Measurements from ENCODE around the gene CCL14. TPM values are rescaled to one million over a fixed set of nuclear protein-coding genes. Genes with fewer than 3 reads are reported as not detected.
A peak's percentile ranks its signal among the peaks of the same experiment; 100 is the strongest.

The CCL14 gene
- total and polyA plus RNA-seq, 2 of the 13 experiments (the other 11 are each of a cell fraction or from before 2014, with no cell fraction given) = 1.1 to 1.7 TPM

DNA sequence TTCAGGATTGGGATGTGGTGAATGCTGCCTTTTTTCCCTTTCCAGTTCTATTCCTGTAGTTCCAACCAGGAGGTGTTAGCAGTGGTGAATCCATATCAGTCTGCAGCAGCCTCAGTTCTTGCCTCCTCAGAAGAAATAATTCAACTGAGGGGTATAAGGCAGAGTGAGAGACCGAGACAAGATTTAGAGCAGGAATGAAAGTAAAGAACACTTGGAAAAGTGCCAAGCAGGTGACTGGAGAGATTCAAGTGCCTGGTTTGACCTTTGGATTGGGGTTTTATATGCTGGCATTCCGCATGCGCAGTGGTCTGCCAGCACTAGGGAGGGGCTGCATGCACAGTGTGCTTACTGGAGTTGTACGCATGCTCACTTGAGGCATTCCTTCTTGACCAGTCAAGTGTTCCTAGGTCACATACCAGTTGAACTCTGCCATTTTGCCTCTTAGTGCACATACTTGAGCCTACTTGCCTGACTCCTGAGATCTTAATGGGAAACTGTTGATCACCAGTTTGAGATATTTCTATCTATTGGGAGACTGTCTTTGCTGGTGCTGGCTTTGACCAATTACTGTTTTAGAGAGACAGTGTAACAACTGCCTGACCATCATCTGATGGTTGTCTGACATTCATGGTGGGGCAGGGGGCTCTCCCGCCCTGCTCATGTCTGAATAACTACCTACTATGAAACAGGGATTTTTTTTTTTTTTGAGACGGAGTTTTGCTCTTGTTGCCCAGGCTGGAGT is 15.5 kb upstream of the CCL14 start (continued):
- TF ChIP-seq HDAC2 (CRISPR knock-in tag; IDR thresholded peaks at IDR 0.05) = no peak; the same call in 1 of the 2 replicates
- no peak for TF ChIP-seq SOX6 (IDR thresholded peaks at IDR 0.05)
- TF ChIP-seq SOX6 (CRISPR knock-in tag; IDR thresholded peaks at IDR 0.05) = peak; percentile 31; the same call in 1 of the 2 replicates
- TF ChIP-seq, protein P1, sequence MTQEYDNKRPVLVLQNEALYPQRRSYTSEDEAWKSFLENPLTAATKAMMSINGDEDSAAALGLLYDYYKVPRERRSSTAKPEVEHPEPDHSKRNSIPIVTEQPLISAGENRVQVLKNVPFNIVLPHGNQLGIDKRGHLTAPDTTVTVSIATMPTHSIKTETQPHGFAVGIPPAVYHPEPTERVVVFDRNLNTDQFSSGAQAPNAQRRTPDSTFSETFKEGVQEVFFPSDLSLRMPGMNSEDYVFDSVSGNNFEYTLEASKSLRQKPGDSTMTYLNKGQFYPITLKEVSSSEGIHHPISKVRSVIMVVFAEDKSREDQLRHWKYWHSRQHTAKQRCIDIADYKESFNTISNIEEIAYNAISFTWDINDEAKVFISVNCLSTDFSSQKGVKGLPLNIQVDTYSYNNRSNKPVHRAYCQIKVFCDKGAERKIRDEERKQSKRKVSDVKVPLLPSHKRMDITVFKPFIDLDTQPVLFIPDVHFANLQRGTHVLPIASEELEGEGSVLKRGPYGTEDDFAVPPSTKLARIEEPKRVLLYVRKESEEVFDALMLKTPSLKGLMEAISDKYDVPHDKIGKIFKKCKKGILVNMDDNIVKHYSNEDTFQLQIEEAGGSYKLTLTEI (CRISPR knock-in tag; conservative IDR thresholded peaks at IDR 0.05) = no peak
- no peak for TF ChIP-seq NFKBIZ (CRISPR knock-in tag; IDR thresholded peaks at IDR 0.05)
- TF ChIP-seq, protein P2, sequence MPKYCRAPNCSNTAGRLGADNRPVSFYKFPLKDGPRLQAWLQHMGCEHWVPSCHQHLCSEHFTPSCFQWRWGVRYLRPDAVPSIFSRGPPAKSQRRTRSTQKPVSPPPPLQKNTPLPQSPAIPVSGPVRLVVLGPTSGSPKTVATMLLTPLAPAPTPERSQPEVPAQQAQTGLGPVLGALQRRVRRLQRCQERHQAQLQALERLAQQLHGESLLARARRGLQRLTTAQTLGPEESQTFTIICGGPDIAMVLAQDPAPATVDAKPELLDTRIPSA (CRISPR knock-in tag; IDR thresholded peaks at IDR 0.05; ENCODE audit: borderline replicate concordance) = no peak
- 0 out of 2 replicates have a peak, but pooled peaks have one; percentile 26 for TF ChIP-seq ELF3 (CRISPR knock-in tag; IDR thresholded peaks at IDR 0.05)
- TF ChIP-seq MTF2 (CRISPR knock-in tag; IDR thresholded peaks at IDR 0.05; ENCODE audit: borderline replicate concordance) = no peak
- no peak for TF ChIP-seq CCDC6 (CRISPR knock-in tag; IDR thresholded peaks at IDR 0.05)
- TF ChIP-seq, protein P3, sequence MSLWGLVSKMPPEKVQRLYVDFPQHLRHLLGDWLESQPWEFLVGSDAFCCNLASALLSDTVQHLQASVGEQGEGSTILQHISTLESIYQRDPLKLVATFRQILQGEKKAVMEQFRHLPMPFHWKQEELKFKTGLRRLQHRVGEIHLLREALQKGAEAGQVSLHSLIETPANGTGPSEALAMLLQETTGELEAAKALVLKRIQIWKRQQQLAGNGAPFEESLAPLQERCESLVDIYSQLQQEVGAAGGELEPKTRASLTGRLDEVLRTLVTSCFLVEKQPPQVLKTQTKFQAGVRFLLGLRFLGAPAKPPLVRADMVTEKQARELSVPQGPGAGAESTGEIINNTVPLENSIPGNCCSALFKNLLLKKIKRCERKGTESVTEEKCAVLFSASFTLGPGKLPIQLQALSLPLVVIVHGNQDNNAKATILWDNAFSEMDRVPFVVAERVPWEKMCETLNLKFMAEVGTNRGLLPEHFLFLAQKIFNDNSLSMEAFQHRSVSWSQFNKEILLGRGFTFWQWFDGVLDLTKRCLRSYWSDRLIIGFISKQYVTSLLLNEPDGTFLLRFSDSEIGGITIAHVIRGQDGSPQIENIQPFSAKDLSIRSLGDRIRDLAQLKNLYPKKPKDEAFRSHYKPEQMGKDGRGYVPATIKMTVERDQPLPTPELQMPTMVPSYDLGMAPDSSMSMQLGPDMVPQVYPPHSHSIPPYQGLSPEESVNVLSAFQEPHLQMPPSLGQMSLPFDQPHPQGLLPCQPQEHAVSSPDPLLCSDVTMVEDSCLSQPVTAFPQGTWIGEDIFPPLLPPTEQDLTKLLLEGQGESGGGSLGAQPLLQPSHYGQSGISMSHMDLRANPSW (CRISPR knock-in tag; IDR thresholded peaks at IDR 0.05; ENCODE audit: borderline replicate concordance) = no peak
- TF ChIP-seq HNRNPLL (IDR thresholded peaks at IDR 0.05; ENCODE audit: low read depth, low read length, poor library complexity, severe bottlenecking) = no peak
- TF ChIP-seq ZNF616 (CRISPR knock-in tag; IDR thresholded peaks at IDR 0.05; ENCODE audit: low read depth) = no peak
- TF ChIP-seq KAT7 (CRISPR knock-in tag; IDR thresholded peaks at IDR 0.05; ENCODE audit: borderline replicate concordance) = 0 out of 2 replicates have a peak, but pooled peaks have one; percentile 51
- no peak for TF ChIP-seq KAT2B (IDR thresholded peaks at IDR 0.05; ENCODE audit: borderline replicate concordance, low read depth, low read length)
- TF ChIP-seq, protein P4, sequence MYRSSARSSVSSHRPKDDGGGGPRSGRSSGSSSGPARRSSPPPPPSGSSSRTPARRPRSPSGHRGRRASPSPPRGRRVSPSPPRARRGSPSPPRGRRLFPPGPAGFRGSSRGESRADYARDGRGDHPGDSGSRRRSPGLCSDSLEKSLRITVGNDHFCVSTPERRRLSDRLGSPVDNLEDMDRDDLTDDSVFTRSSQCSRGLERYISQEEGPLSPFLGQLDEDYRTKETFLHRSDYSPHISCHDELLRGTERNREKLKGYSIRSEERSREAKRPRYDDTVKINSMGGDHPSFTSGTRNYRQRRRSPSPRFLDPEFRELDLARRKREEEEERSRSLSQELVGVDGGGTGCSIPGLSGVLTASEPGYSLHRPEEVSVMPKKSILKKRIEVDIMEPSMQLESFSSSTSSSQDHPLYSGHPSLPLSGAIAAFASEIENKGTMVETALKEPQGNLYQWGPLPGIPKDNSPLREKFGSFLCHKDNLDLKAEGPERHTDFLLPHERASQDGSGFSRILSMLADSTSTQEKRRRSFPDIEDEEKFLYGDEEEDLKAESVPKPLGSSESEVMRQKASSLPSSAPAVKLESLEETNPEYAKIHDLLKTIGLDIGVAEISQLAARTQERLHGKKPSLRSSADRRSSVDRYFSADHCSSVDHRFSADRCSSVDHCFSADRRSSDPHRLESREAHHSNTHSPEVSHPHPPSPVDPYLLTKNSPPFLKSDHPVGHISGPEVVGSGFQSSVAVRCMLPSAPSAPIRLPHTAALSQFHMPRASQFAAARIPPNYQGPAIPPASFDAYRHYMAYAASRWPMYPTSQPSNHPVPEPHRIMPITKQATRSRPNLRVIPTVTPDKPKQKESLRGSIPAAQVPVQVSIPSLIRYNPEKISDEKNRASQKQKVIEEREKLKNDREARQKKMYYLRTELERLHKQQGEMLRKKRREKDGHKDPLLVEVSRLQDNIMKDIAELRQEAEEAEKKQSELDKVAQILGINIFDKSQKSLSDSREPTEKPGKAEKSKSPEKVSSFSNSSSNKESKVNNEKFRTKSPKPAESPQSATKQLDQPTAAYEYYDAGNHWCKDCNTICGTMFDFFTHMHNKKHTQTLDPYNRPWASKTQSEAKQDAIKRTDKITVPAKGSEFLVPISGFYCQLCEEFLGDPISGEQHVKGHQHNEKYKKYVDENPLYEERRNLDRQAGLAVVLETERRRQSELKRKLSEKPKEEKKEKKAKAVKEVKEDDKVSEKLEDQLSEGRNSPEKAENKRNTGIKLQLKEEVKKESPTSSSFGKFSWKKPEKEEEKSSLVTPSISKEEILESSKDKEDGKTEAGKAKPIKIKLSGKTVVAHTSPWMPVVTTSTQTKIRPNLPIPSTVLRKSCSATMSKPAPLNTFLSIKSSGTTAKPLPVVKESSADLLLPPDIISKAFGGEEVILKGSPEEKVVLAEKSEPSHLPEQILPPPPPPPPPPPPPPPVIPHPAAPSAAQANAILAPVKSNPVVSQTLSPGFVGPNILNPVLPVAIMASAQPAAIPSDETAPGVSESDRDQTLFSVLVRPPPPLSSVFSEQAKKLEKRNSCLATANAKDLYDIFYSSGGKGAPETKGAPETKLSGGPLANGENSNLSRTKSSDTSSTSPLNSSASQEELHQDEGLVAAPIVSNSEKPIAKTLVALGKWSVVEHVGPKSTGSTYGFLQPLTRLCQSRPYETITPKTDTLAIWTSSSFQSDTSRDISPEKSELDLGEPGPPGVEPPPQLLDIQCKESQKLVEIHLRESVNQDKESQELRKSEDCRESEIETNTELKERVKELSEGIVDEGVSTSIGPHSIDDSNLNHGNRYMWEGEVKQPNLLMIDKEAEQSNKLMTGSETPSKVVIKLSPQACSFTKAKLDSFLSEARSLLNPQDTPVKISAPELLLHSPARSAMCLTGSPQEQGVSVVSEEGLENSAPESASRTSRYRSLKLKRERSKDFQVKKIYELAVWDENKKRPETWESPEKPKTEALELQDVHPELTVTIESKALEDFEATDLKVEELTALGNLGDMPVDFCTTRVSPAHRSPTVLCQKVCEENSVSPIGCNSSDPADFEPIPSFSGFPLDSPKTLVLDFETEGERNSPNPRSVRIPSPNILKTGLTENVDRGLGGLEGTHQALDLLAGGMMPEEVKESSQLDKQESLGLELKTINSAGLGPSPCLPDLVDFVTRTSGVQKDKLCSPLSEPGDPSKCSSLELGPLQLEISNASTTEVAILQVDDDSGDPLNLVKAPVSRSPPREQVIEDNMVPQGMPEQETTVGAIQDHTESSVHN (CRISPR knock-in tag; IDR thresholded peaks at IDR 0.05) = no peak
- TF ChIP-seq RBFOX2 (IDR thresholded peaks at IDR 0.05; ENCODE audit: low read depth, low read length) = peak; percentile 73
